SK-N-MC (cell line): ENCODE data around the gene SKOR2.
"Not testable (repeated sequence)": the region's sequence is repeated elsewhere in the genome, so short reads cannot be mapped to it uniquely, and the experiment has no call there.

Source experiments
- DNase-seq: peaks from one replicate; pipeline ENCODE4 v3.0.0-alpha.2; 2011; ENCODE audit warnings: low read depth, low spot score
- H3K27ac ChIP-seq: fragments of 200-600 bp; sonication (generic); 2 replicates; pipeline ENCODE4 v1.5.1; 2016; ENCODE audit warnings: mixed run types
- H3K36me3 ChIP-seq: fragments of 200-600 bp; sonication (generic); 2 replicates; pipeline ENCODE4 v1.6.1; 2017; ENCODE audit warnings: antibody characterized with exemption, low read length, mixed read lengths; ENCODE audit not compliant: insufficient read depth
- H3K4me3 ChIP-seq: fragments of 200-600 bp; sonication (generic); 2 replicates; pipeline ENCODE4 v1.5.1; 2016
- H3K9ac ChIP-seq: fragments of 200-600 bp; sonication (generic); 2 replicates; pipeline ENCODE4 v1.8.0; 2017; ENCODE audit warnings: mixed run types, mixed read lengths; ENCODE audit not compliant: insufficient read length
- H3K9me3 ChIP-seq: fragments of 200-600 bp; sonication (generic); 2 replicates; pipeline ENCODE4 v1.6.1; 2017; ENCODE audit warnings: low read depth, mild to moderate bottlenecking, antibody characterized with exemption, low read length, moderate library complexity, mixed read lengths
- EZH2 ChIP-seq: fragments of 200-600 bp; sonication (generic); IDR thresholded peaks from one replicate; pipeline ENCODE4 v1.6.1; 2017; ENCODE audit warnings: antibody characterized with exemption
- FOXP2 ChIP-seq: optimal IDR thresholded peaks from 2 replicates; pipeline ENCODE3; 2011; ENCODE audit warnings: mild to moderate bottlenecking, moderate library complexity; ENCODE audit not compliant: insufficient read depth; ENCODE audit errors: extremely low read length, control extremely low read depth
- POLR2AphosphoS5 ChIP-seq: IDR thresholded peaks from 2 replicates; pipeline ENCODE4 v1.6.1; 2012; ENCODE audit warnings: mild to moderate bottlenecking, low read depth, low read length, borderline replicate concordance

Gene SKOR2

GRCh38 chr18:47168913-47169312 is 82.5 kb downstream of the SKOR2 start:
- DNase-seq = no peak
- H3K4me3 ChIP-seq = no peak overlapping the region
- no peaks in the 10 kb centered on the region for H3K9me3 ChIP-seq
- H3K9ac ChIP-seq = no peak overlapping the region
- TF ChIP-seq POLR2AphosphoS5 (no peak), EZH2 (no peak), FOXP2 (no peak)
- H3K27ac ChIP-seq = no peak overlapping the region
- H3K36me3 ChIP-seq = peaks cover 9% of the 10 kb centered on the region; the same call in 1 of the 2 replicates

- no peak overlapping the region for H3K27ac ChIP-seq
- H3K4me3 ChIP-seq = no peak overlapping the region
- H3K36me3 ChIP-seq = peaks cover 6% of the 10 kb centered on the region; the same call in 1 of the 2 replicates
- no peak for TF ChIP-seq FOXP2
- no peak for TF ChIP-seq EZH2
- TF ChIP-seq POLR2AphosphoS5 = no peak
- no peaks in the 10 kb centered on the region for H3K9me3 ChIP-seq
- no peak overlapping the region for H3K9ac ChIP-seq
- DNase-seq = no peak
Observed at GRCh38 chr18:47168509-47168908, 83.0 kb downstream of the SKOR2 start.

GRCh38 chr18:47166294-47166693 is 85.2 kb downstream of the SKOR2 start:
- Histone ChIP-seq H3K4me3 (no peak overlapping the region), H3K9me3 (no peaks in the 10 kb centered on the region), H3K36me3 (no peaks in the 10 kb centered on the region), H3K9ac (no peak overlapping the region), H3K27ac (no peak overlapping the region)
- TF ChIP-seq FOXP2 (no peak), EZH2 (no peak), POLR2AphosphoS5 (no peak)
- DNase-seq = no peak

- no peak for DNase-seq
- H3K4me3 ChIP-seq = no peak overlapping the region
Observed at GRCh38 chr18:47163241-47163640, 88.2 kb downstream of the SKOR2 start.

GRCh38 chr18:47160256-47160655 is 91.2 kb downstream of the SKOR2 start:
- no peak for DNase-seq
- Histone ChIP-seq H3K27ac (no peak overlapping the region), H3K9ac (no peak overlapping the region), H3K4me3 (no peak overlapping the region), H3K36me3 (peaks cover 7% of the 10 kb centered on the region; the same call in 1 of the 2 replicates), H3K9me3 (no peaks in the 10 kb centered on the region)
- no peak for TF ChIP-seq FOXP2
- TF ChIP-seq POLR2AphosphoS5 = no peak
- TF ChIP-seq EZH2 = no peak

More at GRCh38 chr18:47163241-47163640, 88.2 kb downstream of the SKOR2 start:
- Histone ChIP-seq H3K27ac (no peak overlapping the region), H3K9ac (no peak overlapping the region), H3K9me3 (no peaks in the 10 kb centered on the region), H3K36me3 (no peaks in the 10 kb centered on the region)
- TF ChIP-seq EZH2 (no peak), POLR2AphosphoS5 (no peak), FOXP2 (no peak)

GRCh38 chr18:47158404-47158803 is 93.1 kb downstream of the SKOR2 start:
- H3K9me3 ChIP-seq, H3K27ac ChIP-seq, H3K9ac ChIP-seq, DNase-seq, H3K4me3 ChIP-seq: not testable (repeated sequence)
- H3K36me3 ChIP-seq = peaks cover 18% of the 10 kb centered on the region
